HepG2 (cell line): ENCODE results near the gene SCGB2A2.

ENCODE experiments used
- AFF4 ChIP-seq: sonication (generic); formaldehyde crosslinking; IDR thresholded peaks from 2 replicates; pipeline ENCODE4 v1.4.0; 2020; ENCODE audit warnings: missing genetic modification reagents
- CTCF ChIP-seq: sonication (generic); formaldehyde crosslinking; IDR thresholded peaks from 2 replicates; pipeline ENCODE4 v1.5.0; 2020; ENCODE audit warnings: mild to moderate bottlenecking, missing genetic modification reagents, moderate library complexity
- GMEB1 ChIP-seq: sonication (generic); formaldehyde crosslinking; IDR thresholded peaks from 2 replicates; pipeline ENCODE4 v1.5.1; 2020; ENCODE audit warnings: missing genetic modification reagents, mild to moderate bottlenecking, borderline replicate concordance
- SIN3A ChIP-seq: IDR thresholded peaks from 2 replicates; pipeline ENCODE4 v1.6.1; 2011; ENCODE audit warnings: low read depth, mild to moderate bottlenecking, control low read depth, low read length, borderline replicate concordance
- TAF1 ChIP-seq: sonication (generic); formaldehyde crosslinking; IDR thresholded peaks from 2 replicates; pipeline ENCODE4 v1.4.0; 2020; ENCODE audit warnings: missing genetic modification reagents
- ZBTB37 ChIP-seq: sonication (generic); formaldehyde crosslinking; IDR thresholded peaks from 2 replicates; pipeline ENCODE4 v1.4.0; 2020; ENCODE audit warnings: mild to moderate bottlenecking, missing genetic modification reagents
- ZNF274 ChIP-seq: sonication (generic); formaldehyde crosslinking; IDR thresholded peaks from 2 replicates; pipeline ENCODE4 v1.5.1; 2020; ENCODE audit warnings: mild to moderate bottlenecking, missing genetic modification reagents
- ZNF407 ChIP-seq: sonication (generic); formaldehyde crosslinking; IDR thresholded peaks from one replicate; pipeline ENCODE4 v1.5.1; 2020; ENCODE audit warnings: mild to moderate bottlenecking, missing genetic modification reagents; ENCODE audit errors: not compliant biosample characterization
- TF ChIP-seq, protein P1 (sequence below): sonication (generic); formaldehyde crosslinking; IDR thresholded peaks from 2 replicates; pipeline ENCODE4 v1.4.0; 2020; ENCODE audit warnings: low read depth, missing genetic modification reagents

GRCh38 chr11:62221498-62221897 lies 48.5 kb upstream of the SCGB2A2 start:
- TF ChIP-seq, protein P1, sequence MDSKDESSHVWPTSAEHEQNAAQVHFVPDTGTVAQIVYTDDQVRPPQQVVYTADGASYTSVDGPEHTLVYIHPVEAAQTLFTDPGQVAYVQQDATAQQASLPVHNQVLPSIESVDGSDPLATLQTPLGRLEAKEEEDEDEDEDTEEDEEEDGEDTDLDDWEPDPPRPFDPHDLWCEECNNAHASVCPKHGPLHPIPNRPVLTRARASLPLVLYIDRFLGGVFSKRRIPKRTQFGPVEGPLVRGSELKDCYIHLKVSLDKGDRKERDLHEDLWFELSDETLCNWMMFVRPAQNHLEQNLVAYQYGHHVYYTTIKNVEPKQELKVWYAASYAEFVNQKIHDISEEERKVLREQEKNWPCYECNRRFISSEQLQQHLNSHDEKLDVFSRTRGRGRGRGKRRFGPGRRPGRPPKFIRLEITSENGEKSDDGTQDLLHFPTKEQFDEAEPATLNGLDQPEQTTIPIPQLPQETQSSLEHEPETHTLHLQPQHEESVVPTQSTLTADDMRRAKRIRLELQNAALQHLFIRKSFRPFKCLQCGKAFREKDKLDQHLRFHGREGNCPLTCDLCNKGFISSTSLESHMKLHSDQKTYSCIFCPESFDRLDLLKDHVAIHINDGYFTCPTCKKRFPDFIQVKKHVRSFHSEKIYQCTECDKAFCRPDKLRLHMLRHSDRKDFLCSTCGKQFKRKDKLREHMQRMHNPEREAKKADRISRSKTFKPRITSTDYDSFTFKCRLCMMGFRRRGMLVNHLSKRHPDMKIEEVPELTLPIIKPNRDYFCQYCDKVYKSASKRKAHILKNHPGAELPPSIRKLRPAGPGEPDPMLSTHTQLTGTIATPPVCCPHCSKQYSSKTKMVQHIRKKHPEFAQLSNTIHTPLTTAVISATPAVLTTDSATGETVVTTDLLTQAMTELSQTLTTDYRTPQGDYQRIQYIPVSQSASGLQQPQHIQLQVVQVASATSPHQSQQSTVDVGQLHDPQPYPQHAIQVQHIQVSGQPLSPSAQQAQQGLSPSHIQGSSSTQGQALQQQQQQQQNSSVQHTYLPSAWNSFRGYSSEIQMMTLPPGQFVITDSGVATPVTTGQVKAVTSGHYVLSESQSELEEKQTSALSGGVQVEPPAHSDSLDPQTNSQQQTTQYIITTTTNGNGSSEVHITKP (CRISPR knock-in tag) = no peak
- TF ChIP-seq CTCF (CRISPR knock-in tag) (no peak), ZNF274 (no peak), ZBTB37 (CRISPR knock-in tag) (no peak), TAF1 (CRISPR knock-in tag) (no peak), AFF4 (CRISPR knock-in tag) (no peak), GMEB1 (CRISPR knock-in tag) (no peak), SIN3A (no peak), ZNF407 (CRISPR knock-in tag) (no peak)
